ENCODE measurements around the gene TWIST2.

TWIST2 gene

GRCh38 chr2:238915596-238915995, 67.7 kb downstream of the TWIST2 start:
- intact Hi-C loops (cut with DNase I; ENCODE audit: low total_unique reads) = no loop called here
- no peak for TF ChIP-seq CTCF (IDR thresholded peaks at IDR 0.05)
- no peaks in the 10 kb centered on the region for H3K9me3 ChIP-seq
- H3K4me1 ChIP-seq = no peaks in the 10 kb centered on the region
- peak; percentile 15 to 53 for DNase-seq
- no peak overlapping the region for H3K4me3 ChIP-seq
- no peaks in the 10 kb centered on the region for H3K27me3 ChIP-seq
- no peak overlapping the region for H3K27ac ChIP-seq
- H3K36me3 ChIP-seq = no peaks in the 10 kb centered on the region

- Histone ChIP-seq H3K4me3 (no peak overlapping the region), H3K27me3 (no peaks in the 10 kb centered on the region), H3K9me3 (no peaks in the 10 kb centered on the region), H3K4me1 (no peaks in the 10 kb centered on the region), H3K27ac (no peak overlapping the region), H3K36me3 (no peaks in the 10 kb centered on the region)
- intact Hi-C loops (cut with DNase I; ENCODE audit: low total_unique reads) = no loop called here
- DNase-seq = peak; percentile 3 to 48
- TF ChIP-seq CTCF (IDR thresholded peaks at IDR 0.05) = no peak
These were observed 68.4 kb downstream of the TWIST2 start for GRCh38 chr2:238916176-238916874.

- no peaks in the 10 kb centered on the region for H3K36me3 ChIP-seq
- no peak overlapping the region for H3K4me3 ChIP-seq
- H3K27me3 ChIP-seq = peaks cover 0 to 1% of the 10 kb centered on the region in 2 donors
- no peak overlapping the region for H3K27ac ChIP-seq
- TF ChIP-seq CTCF (IDR thresholded peaks at IDR 0.05) = no peak
- H3K4me1 ChIP-seq = no peaks in the 10 kb centered on the region
- intact Hi-C loops (cut with DNase I; ENCODE audit: low total_unique reads) = no loop called here
- H3K9me3 ChIP-seq = no peaks in the 10 kb centered on the region
- DNase-seq = peak in 1 of 2 donors; percentile 45
These were observed 69.1 kb downstream of the TWIST2 start for GRCh38 chr2:238916875-238917590.

- DNase-seq = no peak
- no peak overlapping the region for H3K4me3 ChIP-seq
- intact Hi-C loops (cut with DNase I; ENCODE audit: low total_unique reads) = no loop called here
- H3K36me3 ChIP-seq = no peaks in the 10 kb centered on the region
- H3K4me1 ChIP-seq = no peaks in the 10 kb centered on the region
- peaks cover 0 to 4% of the 10 kb centered on the region in 2 donors for H3K27me3 ChIP-seq
- H3K27ac ChIP-seq = no peak overlapping the region
- H3K9me3 ChIP-seq = no peaks in the 10 kb centered on the region
- no peak for TF ChIP-seq CTCF (IDR thresholded peaks at IDR 0.05)
These were observed 71.4 kb downstream of the TWIST2 start for GRCh38 chr2:238919307-238919706.

GRCh38 chr2:238920053-238920452, 72.2 kb downstream of the TWIST2 start:
- no peak overlapping the region for H3K4me3 ChIP-seq
- peaks cover 0 to 4% of the 10 kb centered on the region in 2 donors for H3K27me3 ChIP-seq
- H3K4me1 ChIP-seq = no peaks in the 10 kb centered on the region
- peak in 1 of 2 donors; percentile 7 for DNase-seq
- intact Hi-C loops (cut with DNase I; ENCODE audit: low total_unique reads) = no loop called here
- no peaks in the 10 kb centered on the region for H3K9me3 ChIP-seq
- H3K36me3 ChIP-seq = no peaks in the 10 kb centered on the region
- no peak overlapping the region for H3K27ac ChIP-seq
- no peak for TF ChIP-seq CTCF (IDR thresholded peaks at IDR 0.05)
